Uterus (tissue), 4 donors: ENCODE measurements around the gene FAR2. TPM values are rescaled to one million over a fixed set of nuclear protein-coding genes. Genes with fewer than 3 reads are reported as not detected.

Experiments
- DNase-seq, 2 donors: peaks; one replicate each; pipeline ENCODE4 v3.0.0-alpha.2; 2019 to 2020
- H3K27ac ChIP-seq, 2 donors: fragments of 200-600 bp; sonication (generic); 1 replicate in 1 of 2; 2 replicates in 1 of 2; pipeline ENCODE4 v1.5.1; 2016 to 2018
- H3K27me3 ChIP-seq, 2 donors: fragments of 200-600 bp; sonication (generic); one replicate each; pipeline ENCODE4 v1.5.1; 2018 to 2019; ENCODE audit warnings: control low read depth in 1 of 2
- H3K36me3 ChIP-seq, 2 donors: fragments of 200-600 bp; sonication (generic); one replicate each; pipeline ENCODE4 v1.5.1; 2019; ENCODE audit warnings: control low read depth in 1 of 2
- H3K4me1 ChIP-seq, 2 donors: fragments of 200-600 bp; sonication (generic); one replicate each; pipeline ENCODE4 v1.5.1; 2018 to 2019; ENCODE audit warnings: control low read depth in 1 of 2
- H3K4me3 ChIP-seq, 2 donors: fragments of 200-600 bp; sonication (generic); 1 replicate in 1 of 2; 2 replicates in 1 of 2; pipeline ENCODE4 v1.5.1; 2018 to 2019; ENCODE audit warnings: mild to moderate bottlenecking in 1 of 2
- H3K9me3 ChIP-seq, 2 donors: fragments of 200-600 bp; sonication (generic); one replicate each; pipeline ENCODE4 v1.5.1; 2019; ENCODE audit warnings: control low read depth in 1 of 2
- POLR2A ChIP-seq, 2 donors: fragments of 450-650 bp; IDR thresholded peaks; one replicate each; pipeline ENCODE4 v1.6.1; 2016; ENCODE audit warnings: antibody characterized with exemption in 2 of 2, mild to moderate bottlenecking in 1 of 2, moderate library complexity in 1 of 2
- intact Hi-C: fragments of 100-400 bp; cut with DNase I; formaldehyde crosslinking; loops from one replicate; pipeline ENCODE4 v1.15.1; 2023; ENCODE audit warnings: low total_unique reads
- total RNA-seq, 4 donors: library from RNA; depleted of rRNA in 3 of 4; stranded (reverse); fragments of >200 nt in 3 of 4; gene quantifications; one replicate each; pipeline versions ENCODE4 v1.1.0 to v1.2.4, GENCODE V29; 2014 to 2023
- TF ChIP-seq, protein P1 (sequence below), 4 experiments: fragments of 200-600 bp in 2 of 4; fragments of 450-650 bp in 2 of 4; sonication (generic) in 2 of 4; IDR thresholded peaks; one replicate each; pipeline ENCODE4 v1.5.1; 2016 to 2019; ENCODE audit warnings: antibody characterized with exemption in 4 of 4, mild to moderate bottlenecking in 2 of 4, moderate library complexity in 1 of 4
- donor health status: DM: yes; HTN: yes; CAD: no.

The FAR2 gene
- total RNA-seq, 4 donors from 2014 or later = 4.7 to 14.4 (median 9.5) TPM

DNA sequence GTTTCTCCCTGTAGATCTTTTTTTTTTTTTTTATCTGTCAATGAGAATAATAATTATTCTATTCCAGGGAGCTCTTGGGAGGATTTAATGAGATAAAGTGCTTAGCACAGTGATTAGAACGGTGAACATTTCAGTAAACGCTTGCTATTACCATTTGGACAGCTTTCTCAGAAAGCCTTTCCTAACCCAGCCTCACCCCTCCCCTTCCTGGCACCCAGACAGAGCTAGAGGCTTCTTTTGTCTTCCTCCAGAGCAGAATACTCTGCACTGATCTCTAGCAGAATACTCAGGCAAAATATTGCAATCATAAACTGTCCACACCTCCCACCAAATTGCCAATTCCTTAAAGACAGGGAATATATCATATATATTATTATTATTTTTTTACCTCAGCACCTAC lies 165.3 kb downstream of the FAR2 start:
- H3K9me3 ChIP-seq = no peaks in the 10 kb centered on the region
- no peaks in the 10 kb centered on the region for H3K36me3 ChIP-seq
- no peaks in the 10 kb centered on the region for H3K4me1 ChIP-seq
- H3K4me3 ChIP-seq = no peak overlapping the region
- intact Hi-C loops = no loop called here
- TF ChIP-seq, protein P1, sequence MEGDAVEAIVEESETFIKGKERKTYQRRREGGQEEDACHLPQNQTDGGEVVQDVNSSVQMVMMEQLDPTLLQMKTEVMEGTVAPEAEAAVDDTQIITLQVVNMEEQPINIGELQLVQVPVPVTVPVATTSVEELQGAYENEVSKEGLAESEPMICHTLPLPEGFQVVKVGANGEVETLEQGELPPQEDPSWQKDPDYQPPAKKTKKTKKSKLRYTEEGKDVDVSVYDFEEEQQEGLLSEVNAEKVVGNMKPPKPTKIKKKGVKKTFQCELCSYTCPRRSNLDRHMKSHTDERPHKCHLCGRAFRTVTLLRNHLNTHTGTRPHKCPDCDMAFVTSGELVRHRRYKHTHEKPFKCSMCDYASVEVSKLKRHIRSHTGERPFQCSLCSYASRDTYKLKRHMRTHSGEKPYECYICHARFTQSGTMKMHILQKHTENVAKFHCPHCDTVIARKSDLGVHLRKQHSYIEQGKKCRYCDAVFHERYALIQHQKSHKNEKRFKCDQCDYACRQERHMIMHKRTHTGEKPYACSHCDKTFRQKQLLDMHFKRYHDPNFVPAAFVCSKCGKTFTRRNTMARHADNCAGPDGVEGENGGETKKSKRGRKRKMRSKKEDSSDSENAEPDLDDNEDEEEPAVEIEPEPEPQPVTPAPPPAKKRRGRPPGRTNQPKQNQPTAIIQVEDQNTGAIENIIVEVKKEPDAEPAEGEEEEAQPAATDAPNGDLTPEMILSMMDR (IDR thresholded peaks at IDR 0.05) = no peak
- no peak for TF ChIP-seq POLR2A (IDR thresholded peaks at IDR 0.05)
- H3K27me3 ChIP-seq = no peaks in the 10 kb centered on the region
- DNase-seq = no peak
- no peak overlapping the region for H3K27ac ChIP-seq

DNA sequence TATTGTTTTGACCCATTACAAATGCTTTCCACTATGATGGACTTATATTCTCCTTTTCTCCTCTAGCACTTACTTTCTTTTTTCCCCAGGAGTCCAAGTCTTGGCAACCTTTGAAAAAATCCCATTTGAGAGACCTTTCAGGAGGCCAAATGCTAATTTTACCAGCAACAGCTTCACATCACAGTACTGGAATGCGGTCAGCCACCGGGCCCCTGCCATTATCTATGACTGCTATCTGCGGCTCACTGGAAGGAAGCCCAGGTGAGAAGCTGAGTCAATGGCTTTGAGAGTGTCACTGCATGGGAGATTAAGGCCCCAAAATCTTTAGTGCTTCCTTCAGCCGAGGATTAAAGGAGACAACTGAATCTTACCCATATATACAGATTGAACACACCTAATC lies 167.7 kb downstream of the FAR2 start:
- no peak overlapping the region for H3K4me3 ChIP-seq
- no peaks in the 10 kb centered on the region for H3K9me3 ChIP-seq
- H3K27me3 ChIP-seq = no peaks in the 10 kb centered on the region
- TF ChIP-seq, protein P1 (IDR thresholded peaks at IDR 0.05) = no peak
- no peak for TF ChIP-seq POLR2A (IDR thresholded peaks at IDR 0.05)
- DNase-seq = no peak
- no peak overlapping the region for H3K27ac ChIP-seq
- intact Hi-C loops = no loop called here
- no peaks in the 10 kb centered on the region for H3K36me3 ChIP-seq
- H3K4me1 ChIP-seq = no peaks in the 10 kb centered on the region

DNA sequence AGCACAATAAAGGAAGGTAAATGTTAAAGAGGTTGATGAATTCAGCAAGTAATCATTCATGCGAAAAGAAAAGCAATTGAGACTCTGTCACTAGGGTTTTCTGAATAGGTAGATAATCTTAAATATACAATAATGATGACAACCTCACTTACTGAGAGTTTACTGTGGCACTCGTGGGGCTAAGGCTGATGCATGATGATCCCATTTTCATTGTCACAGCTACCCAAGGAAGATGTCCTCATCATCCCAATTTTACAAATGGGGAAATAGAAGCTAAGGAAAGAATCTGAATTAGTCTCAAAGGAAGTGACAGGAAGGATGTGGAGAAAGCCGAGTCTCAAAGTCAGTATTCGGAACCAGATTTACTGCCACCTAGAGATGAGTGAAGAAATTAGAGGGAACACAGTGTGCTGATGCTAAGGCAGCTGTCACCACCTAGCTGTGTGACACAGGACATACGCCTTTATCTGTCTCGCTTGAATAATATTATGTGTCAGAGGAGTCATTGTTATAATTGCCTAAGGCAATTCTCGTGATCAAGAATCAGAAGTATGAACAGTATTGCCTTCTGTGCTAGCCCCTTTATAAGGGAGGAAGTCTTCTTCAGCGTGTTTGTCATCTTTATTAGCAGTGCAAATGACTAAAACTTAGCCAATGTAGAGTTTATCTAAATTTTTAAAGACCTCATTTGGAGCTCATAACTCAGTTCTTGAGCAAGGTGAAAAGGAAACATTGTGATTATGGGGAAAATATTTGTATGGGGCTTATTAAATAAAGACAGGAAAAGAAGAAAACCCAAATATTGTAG lies 168.7 kb downstream of the FAR2 start:
- no peak overlapping the region for H3K4me3 ChIP-seq
- H3K27me3 ChIP-seq = no peaks in the 10 kb centered on the region
- no peaks in the 10 kb centered on the region for H3K4me1 ChIP-seq
- H3K36me3 ChIP-seq = no peaks in the 10 kb centered on the region
- intact Hi-C loops = no loop called here
- TF ChIP-seq, protein P1 (IDR thresholded peaks at IDR 0.05) = peak; percentile 43 to 73 (median 60)
- no peak for TF ChIP-seq POLR2A (IDR thresholded peaks at IDR 0.05)
- DNase-seq = no peak
- no peaks in the 10 kb centered on the region for H3K9me3 ChIP-seq
- no peak overlapping the region for H3K27ac ChIP-seq

DNA sequence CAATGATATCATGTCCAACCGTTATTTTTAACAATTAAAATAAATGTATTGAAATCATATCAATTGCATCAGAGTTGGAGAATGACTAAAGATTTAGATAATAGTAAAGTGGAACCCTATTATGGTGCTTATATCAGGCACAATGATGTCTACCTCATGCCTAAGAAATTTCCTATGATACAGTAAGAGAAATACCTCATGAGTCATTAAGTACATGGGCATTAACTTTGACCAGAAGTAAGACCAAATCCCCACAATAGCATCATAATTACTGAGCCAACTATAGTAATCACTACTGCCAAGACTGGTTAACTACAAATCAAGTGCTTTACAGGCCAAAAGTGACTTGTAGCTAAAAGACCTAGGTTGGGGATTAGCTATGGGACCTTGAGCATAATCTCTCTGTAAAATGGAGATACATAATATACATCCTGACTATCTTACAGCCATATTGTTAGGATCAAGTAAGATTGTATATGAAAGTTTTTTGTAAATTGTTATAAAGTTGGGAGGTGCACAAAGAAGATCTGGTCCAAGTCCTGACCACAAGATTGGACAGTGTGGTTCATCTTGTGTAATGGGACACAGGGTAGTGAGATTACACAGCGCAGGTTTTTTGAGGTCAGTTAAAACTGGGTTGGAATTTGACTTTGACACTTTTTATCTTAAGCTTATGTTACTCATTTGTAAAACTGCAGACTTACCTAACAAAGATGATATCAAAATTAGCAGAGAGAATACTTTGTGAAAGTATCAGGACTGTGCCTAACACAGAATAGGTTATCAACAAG lies 171.4 kb downstream of the FAR2 start:
- Histone ChIP-seq H3K36me3 (no peaks in the 10 kb centered on the region), H3K4me3 (no peak overlapping the region), H3K27ac (no peak overlapping the region), H3K9me3 (no peaks in the 10 kb centered on the region), H3K27me3 (no peaks in the 10 kb centered on the region), H3K4me1 (no peaks in the 10 kb centered on the region)
- intact Hi-C loops = no loop called here
- TF ChIP-seq, protein P1 (IDR thresholded peaks at IDR 0.05) = no peak
- no peak for TF ChIP-seq POLR2A (IDR thresholded peaks at IDR 0.05)
- DNase-seq = no peak

DNA sequence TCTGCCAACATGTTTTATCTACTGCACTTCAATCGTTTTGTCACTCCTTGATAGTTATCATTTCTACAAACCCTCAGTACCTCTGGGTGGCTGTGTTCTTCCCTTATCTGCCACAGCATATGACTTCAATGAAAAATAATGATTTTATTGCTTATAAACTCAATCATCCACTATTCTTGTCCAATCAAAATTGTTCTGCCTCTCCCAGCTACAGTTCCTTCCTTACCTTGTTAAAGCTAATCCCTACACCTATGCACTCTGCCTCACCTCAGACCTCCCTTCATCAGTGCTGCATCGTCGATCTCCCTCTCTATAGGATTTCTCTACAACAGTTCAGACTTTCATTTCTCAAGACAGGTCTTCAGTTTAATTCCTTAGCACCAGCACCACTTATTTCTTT lies 173.1 kb downstream of the FAR2 start:
- intact Hi-C loops = no loop called here
- Histone ChIP-seq H3K9me3 (no peaks in the 10 kb centered on the region), H3K27me3 (no peaks in the 10 kb centered on the region), H3K27ac (no peak overlapping the region), H3K4me3 (no peak overlapping the region), H3K36me3 (no peaks in the 10 kb centered on the region), H3K4me1 (no peaks in the 10 kb centered on the region)
- DNase-seq = no peak
- TF ChIP-seq POLR2A (IDR thresholded peaks at IDR 0.05) = no peak
- TF ChIP-seq, protein P1 (IDR thresholded peaks at IDR 0.05) = no peak
